Smooth muscle cell (in vitro differentiated cells): ENCODE results near the gene CDS2. TPM values are rescaled to one million over a fixed set of nuclear protein-coding genes. Genes with fewer than 3 reads are reported as not detected.

ENCODE experiments used
- DNase-seq: peaks from one replicate; lab custom pipeline; 2025; ENCODE audit not compliant: unreplicated experiment; lab: John Stamatoyannopoulos, UW
- H2AFZ ChIP-seq: fragments of 200-600 bp; sonication (generic); 2 replicates; pipeline ENCODE4 v1.6.0; 2016; ENCODE audit warnings: antibody characterized with exemption, low read depth, mild to moderate bottlenecking
- H3F3A ChIP-seq: fragments of 200-600 bp; sonication (generic); 2 replicates; pipeline ENCODE4 v1.6.0; 2017; ENCODE audit warnings: antibody characterized with exemption, low read depth
- H3K27ac ChIP-seq: fragments of 200-600 bp; sonication (generic); 2 replicates; pipeline ENCODE4 v1.5.1; 2016; ENCODE audit warnings: low read depth, mild to moderate bottlenecking
- H3K27me3 ChIP-seq: fragments of 200-600 bp; sonication (generic); 2 replicates; pipeline ENCODE4 v1.6.1; 2016; ENCODE audit warnings: low read depth, mild to moderate bottlenecking
- H3K36me3 ChIP-seq: fragments of 200-600 bp; sonication (generic); 2 replicates; pipeline ENCODE4 v1.5.1; 2016; ENCODE audit warnings: low read depth
- H3K4me1 ChIP-seq: fragments of 200-600 bp; sonication (generic); 2 replicates; pipeline ENCODE4 v1.5.1; 2016; ENCODE audit warnings: low read depth
- H3K4me2 ChIP-seq: fragments of 200-600 bp; sonication (generic); 2 replicates; pipeline ENCODE4 v1.6.0; 2016; ENCODE audit warnings: mild to moderate bottlenecking
- H3K4me3 ChIP-seq: fragments of 200-600 bp; sonication (generic); 2 replicates; pipeline ENCODE4 v1.5.1; 2016; ENCODE audit warnings: mild to moderate bottlenecking
- H3K79me2 ChIP-seq: fragments of 200-600 bp; sonication (generic); 2 replicates; pipeline ENCODE4 v1.6.0; 2016; ENCODE audit warnings: low read depth, mild to moderate bottlenecking
- H3K9ac ChIP-seq: fragments of 200-600 bp; sonication (generic); 2 replicates; pipeline ENCODE4 v1.6.0; 2016; ENCODE audit warnings: low read depth
- H3K9me3 ChIP-seq: fragments of 200-600 bp; sonication (generic); replicated peaks from 2 replicates; pipeline ENCODE4 v1.5.1; 2016; ENCODE audit warnings: low read depth
- H4K20me1 ChIP-seq: fragments of 200-600 bp; sonication (generic); 2 replicates; pipeline ENCODE4 v1.6.0; 2016; ENCODE audit warnings: low read depth
- WGBS: methylation state at CpG from one replicate; pipeline ENCODE4 v1.1.7; 2016; ENCODE audit warnings: low lambda C conversion rate; 5-methylcytosine and 5-hydroxymethylcytosine counted together
- polyA plus RNA-seq: library from polyadenylated mRNA; unstranded; fragments of >200 nt; fragmentation: Nextera tagmentation; extraction: Ambion mirVana; gene quantifications from 2 replicates; pipeline ENCODE4 v1.2.1, GENCODE V29; 2016
- total RNA-seq: library from RNA; depleted of rRNA; stranded (reverse); fragments of >200 nt; gene quantifications from 2 replicates; pipeline ENCODE4 v1.2.3, GENCODE V29; 2014
- TF ChIP-seq, protein P1 (sequence below): fragments of 200-600 bp; sonication (generic); IDR thresholded peaks from 2 replicates; pipeline ENCODE4 v1.5.1; 2017; ENCODE audit warnings: borderline replicate concordance, mild to moderate bottlenecking, antibody characterized with exemption; ENCODE audit not compliant: insufficient read depth, poor library complexity, severe bottlenecking

CDS2 gene
- total and polyA plus RNA-seq, 2 experiments from 2014 or later: 24.9 to 25.9 TPM

DNA sequence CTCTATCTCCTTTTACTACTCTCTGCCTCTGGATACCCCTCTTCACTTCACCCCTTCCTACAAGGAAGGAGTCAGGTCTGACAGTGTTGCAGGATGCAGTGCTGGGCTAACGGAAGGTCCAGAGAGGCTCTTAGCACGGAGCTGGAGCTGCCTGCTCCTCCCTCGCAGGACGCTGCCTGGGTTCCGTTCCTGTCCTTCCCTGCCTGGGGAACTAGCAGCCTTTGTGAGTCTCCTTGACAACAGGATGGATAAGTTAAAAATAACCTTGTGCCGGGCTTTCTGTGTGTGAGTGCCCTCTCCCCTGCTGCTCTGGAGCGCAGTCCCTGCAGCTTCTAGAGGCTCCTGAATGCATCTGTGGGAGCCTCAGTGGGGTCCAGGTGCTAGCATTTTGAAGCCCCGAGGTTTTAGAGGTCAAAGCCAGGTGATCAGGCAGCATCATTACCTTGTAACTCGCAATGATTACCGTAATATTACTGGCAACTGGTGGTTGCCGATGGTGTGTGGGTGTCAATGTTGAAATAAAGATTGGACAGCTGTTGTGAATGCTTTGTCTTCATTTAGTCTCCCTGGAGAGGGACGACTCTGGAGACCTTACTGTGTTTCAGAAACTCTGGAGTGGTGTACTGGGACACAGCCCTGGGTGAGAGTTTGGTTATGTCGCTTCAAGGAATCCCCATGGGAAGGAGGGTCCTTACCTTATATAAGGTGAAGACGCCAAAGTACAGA is 44.4 kb downstream of the CDS2 start:
- DNase-seq: no peak
- H3F3A ChIP-seq: no peaks in the 10 kb centered on the region
- H3K27ac ChIP-seq: no peak overlapping the region
- peaks cover 74% of the 10 kb centered on the region for H4K20me1 ChIP-seq
- H3K4me2 ChIP-seq: no peak overlapping the region
- TF ChIP-seq, protein P1, sequence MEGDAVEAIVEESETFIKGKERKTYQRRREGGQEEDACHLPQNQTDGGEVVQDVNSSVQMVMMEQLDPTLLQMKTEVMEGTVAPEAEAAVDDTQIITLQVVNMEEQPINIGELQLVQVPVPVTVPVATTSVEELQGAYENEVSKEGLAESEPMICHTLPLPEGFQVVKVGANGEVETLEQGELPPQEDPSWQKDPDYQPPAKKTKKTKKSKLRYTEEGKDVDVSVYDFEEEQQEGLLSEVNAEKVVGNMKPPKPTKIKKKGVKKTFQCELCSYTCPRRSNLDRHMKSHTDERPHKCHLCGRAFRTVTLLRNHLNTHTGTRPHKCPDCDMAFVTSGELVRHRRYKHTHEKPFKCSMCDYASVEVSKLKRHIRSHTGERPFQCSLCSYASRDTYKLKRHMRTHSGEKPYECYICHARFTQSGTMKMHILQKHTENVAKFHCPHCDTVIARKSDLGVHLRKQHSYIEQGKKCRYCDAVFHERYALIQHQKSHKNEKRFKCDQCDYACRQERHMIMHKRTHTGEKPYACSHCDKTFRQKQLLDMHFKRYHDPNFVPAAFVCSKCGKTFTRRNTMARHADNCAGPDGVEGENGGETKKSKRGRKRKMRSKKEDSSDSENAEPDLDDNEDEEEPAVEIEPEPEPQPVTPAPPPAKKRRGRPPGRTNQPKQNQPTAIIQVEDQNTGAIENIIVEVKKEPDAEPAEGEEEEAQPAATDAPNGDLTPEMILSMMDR: no peak
- H3K4me3 ChIP-seq: no peak overlapping the region
- no peaks in the 10 kb centered on the region for H3K27me3 ChIP-seq
- H3K9me3 ChIP-seq: no peaks in the 10 kb centered on the region
- WGBS: 81% methylated on average over 14 of the region's 14 CpGs
- peaks cover 12% of the 10 kb centered on the region for H3K79me2 ChIP-seq
- H3K9ac ChIP-seq: no peak overlapping the region
- no peaks in the 10 kb centered on the region for H3K36me3 ChIP-seq
- peaks cover 9% of the 10 kb centered on the region for H3K4me1 ChIP-seq
- H2AFZ ChIP-seq: no peak overlapping the region

DNA sequence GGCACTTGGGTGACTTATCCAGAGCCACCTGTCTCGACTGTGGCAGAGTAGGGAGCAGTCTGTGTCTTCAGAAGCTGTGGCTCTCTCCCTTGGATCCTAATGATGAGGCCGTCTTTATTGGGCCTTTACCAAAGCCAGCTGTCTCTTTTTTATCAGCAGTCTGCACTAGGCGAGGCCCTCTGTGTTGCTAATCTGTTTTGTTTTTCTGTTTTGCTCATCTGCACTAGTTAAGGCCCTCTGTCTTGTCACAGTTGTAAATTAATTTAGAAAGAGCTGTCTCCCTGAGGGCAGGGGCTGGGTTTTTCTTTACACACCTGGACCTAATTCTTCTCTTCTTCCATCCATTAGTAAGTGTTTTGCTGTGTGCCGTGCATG is 45.0 kb downstream of the CDS2 start:
- Histone ChIP-seq H3K4me3 (no peak overlapping the region), H4K20me1 (peaks cover 68% of the 10 kb centered on the region), H3K79me2 (peaks cover 12% of the 10 kb centered on the region), H3K27me3 (no peaks in the 10 kb centered on the region), H3K9me3 (no peaks in the 10 kb centered on the region), H3K4me2 (no peak overlapping the region), H3K27ac (no peak overlapping the region), H2AFZ (no peak overlapping the region), H3K4me1 (peaks cover 9% of the 10 kb centered on the region), H3K9ac (no peak overlapping the region), H3K36me3 (no peaks in the 10 kb centered on the region), H3F3A (no peaks in the 10 kb centered on the region)
- 75% methylated on average over 4 of the region's 4 CpGs for WGBS
- no peak for DNase-seq
- TF ChIP-seq, protein P1: no peak

DNA sequence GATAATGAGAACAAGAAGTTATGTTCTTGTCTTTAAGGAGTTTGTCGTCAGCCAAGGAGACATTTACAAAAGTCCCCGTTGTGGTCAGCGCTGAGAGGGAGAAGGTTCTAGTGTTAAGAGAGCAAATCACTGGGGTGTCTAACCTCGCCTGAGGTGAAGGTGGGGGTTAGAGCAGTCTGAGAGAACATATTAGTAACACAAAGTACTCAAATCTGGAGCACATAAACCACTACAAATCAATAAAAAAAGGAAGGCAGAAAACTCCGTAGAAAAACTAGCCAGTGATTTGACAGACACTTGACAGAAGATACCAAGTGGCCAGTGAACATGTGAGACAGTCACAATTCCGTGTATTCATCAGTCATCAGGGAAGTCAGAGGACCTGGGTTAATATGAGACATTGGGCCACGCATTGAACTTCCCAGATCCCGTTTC is 45.4 kb downstream of the CDS2 start:
- no peak for DNase-seq
- Histone ChIP-seq H2AFZ (no peak overlapping the region), H3K36me3 (no peaks in the 10 kb centered on the region), H3K4me1 (peaks cover 9% of the 10 kb centered on the region), H4K20me1 (peaks cover 64% of the 10 kb centered on the region), H3F3A (no peaks in the 10 kb centered on the region), H3K4me2 (no peak overlapping the region), H3K9me3 (no peaks in the 10 kb centered on the region), H3K27me3 (no peaks in the 10 kb centered on the region), H3K27ac (no peak overlapping the region), H3K79me2 (peaks cover 12% of the 10 kb centered on the region), H3K9ac (no peak overlapping the region), H3K4me3 (no peak overlapping the region)
- TF ChIP-seq, protein P1: no peak
- WGBS: 92% methylated on average over 8 of the region's 8 CpGs

DNA sequence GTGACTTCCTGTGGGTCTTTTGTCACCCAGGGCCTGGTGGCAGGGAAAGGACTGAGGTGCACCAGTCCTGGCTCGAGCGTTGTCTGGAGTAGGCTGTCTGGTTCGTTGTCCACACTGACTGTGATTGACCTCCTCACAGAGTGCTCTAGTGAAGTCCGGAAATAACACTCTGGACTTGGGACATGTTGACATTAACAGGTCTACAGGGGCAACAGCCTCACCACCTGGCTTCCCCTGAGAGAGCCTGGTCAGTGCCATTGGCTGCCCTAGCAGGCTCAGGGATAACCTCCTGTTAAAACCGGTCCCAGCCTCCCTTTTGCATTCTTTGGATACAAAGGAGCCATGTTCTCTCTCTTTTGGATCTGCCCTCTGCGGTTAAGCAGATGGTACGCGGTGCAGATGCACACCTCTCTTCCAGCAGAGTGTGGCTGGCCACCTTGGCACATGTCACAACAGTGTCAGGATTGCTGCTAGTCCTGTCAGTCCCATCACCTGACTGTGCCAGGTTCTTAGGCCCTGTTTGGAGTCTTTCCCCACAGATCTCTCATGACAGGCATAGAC is 46.2 kb downstream of the CDS2 start:
- no peak overlapping the region for H3K27ac ChIP-seq
- 98% methylated on average over 8 of the region's 8 CpGs for WGBS
- H3K9ac ChIP-seq: no peak overlapping the region
- no peaks in the 10 kb centered on the region for H3F3A ChIP-seq
- no peak for DNase-seq
- no peaks in the 10 kb centered on the region for H3K36me3 ChIP-seq
- no peak overlapping the region for H2AFZ ChIP-seq
- H4K20me1 ChIP-seq: peaks cover 56% of the 10 kb centered on the region
- no peak overlapping the region for H3K4me2 ChIP-seq
- peaks cover 12% of the 10 kb centered on the region for H3K79me2 ChIP-seq
- no peaks in the 10 kb centered on the region for H3K9me3 ChIP-seq
- H3K4me1 ChIP-seq: peaks cover 9% of the 10 kb centered on the region
- no peak overlapping the region for H3K4me3 ChIP-seq
- no peaks in the 10 kb centered on the region for H3K27me3 ChIP-seq
- TF ChIP-seq, protein P1: no peak
